Testis (tissue), 3 donors: ENCODE results near the gene CDH23. TPM values are rescaled to one million over a fixed set of nuclear protein-coding genes. Genes with fewer than 3 reads are reported as not detected.

Experiments
- DNase-seq: peaks from one replicate; pipeline ENCODE4 v3.0.0-alpha.2; 2019
- H3K27ac ChIP-seq, 2 donors: fragments of 200-600 bp; sonication (generic); one replicate each; pipeline ENCODE4 v1.5.1; 2019
- H3K27me3 ChIP-seq: fragments of 200-600 bp; sonication (generic); one replicate; pipeline ENCODE4 v1.5.1; 2019
- H3K36me3 ChIP-seq: fragments of 200-600 bp; sonication (generic); one replicate; pipeline ENCODE4 v1.5.1; 2017; ENCODE audit warnings: low read depth; ENCODE audit errors: missing control alignments
- H3K4me1 ChIP-seq: fragments of 200-600 bp; sonication (generic); one replicate; pipeline ENCODE4 v1.5.1; 2019
- H3K4me3 ChIP-seq, 2 donors: fragments of 200-600 bp; sonication (generic); one replicate each; pipeline ENCODE4 v1.5.1; 2017 to 2019
- H3K9me3 ChIP-seq: fragments of 200-600 bp; sonication (generic); one replicate; pipeline ENCODE4 v1.5.1; 2017
- POLR2A ChIP-seq: fragments of 450-650 bp; IDR thresholded peaks from one replicate; pipeline ENCODE4 v1.6.1; 2017; ENCODE audit warnings: antibody characterized with exemption, mild to moderate bottlenecking, moderate library complexity
- WGBS, 2 donors: methylation state at CpG; one replicate each; pipeline ENCODE4 v1.1.5; 2018; 5-methylcytosine and 5-hydroxymethylcytosine counted together
- intact Hi-C: fragments of 100-400 bp; cut with DNase I; formaldehyde crosslinking; loops from one replicate; pipeline ENCODE4 v1.15.1; 2023; ENCODE audit warnings: low total_unique reads
- polyA plus RNA-seq: library from polyadenylated mRNA; stranded (reverse); fragments of 350-450 nt; fragmentation: Illumina TruSeq; extraction: RNeasy Lipid Tissue Mini Kit (QIAGEN cat#74804); gene quantifications from one replicate; pipeline ENCODE4 v1.2.3, GENCODE V29; 2014; ENCODE audit warnings: low read depth, low replicate concordance; ENCODE audit not compliant: insufficient read depth
- total RNA-seq, 2 donors: library from RNA; depleted of rRNA; stranded (reverse); fragments of >200 nt; gene quantifications; one replicate each; pipeline ENCODE4 v1.2.3, GENCODE V29; 2016
- TF ChIP-seq, protein P1 (sequence below), 3 experiments: fragments of 450-650 bp in 2 of 3; fragments of 200-600 bp in 1 of 3; sonication (generic) in 1 of 3; IDR thresholded peaks; one replicate each; pipeline ENCODE4 v1.5.1; 2016 to 2019; ENCODE audit warnings: antibody characterized with exemption in 3 of 3, mild to moderate bottlenecking in 2 of 3, moderate library complexity in 1 of 3

Gene CDH23
- total and polyA plus RNA-seq, 3 donors from 2014 or later = 29.8 to 125 (median 81.7) TPM

DNA sequence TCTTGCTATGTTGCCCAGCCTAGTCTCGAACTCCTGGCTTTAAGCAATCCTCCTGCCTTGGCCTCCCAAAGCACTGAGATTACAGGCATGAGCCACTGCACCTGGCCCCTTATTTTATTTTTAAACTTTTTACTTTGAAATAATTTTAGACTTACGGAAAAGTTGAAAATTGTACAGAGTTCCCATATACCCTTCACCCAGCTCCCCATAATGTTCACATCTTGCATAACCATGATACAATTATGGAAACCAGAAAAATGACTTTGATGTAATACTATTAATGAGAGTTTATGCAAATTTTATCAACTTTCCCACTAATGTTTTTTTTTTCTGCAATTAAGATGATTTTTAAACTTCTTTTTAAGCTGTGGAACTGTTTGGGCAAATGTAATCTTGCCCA, 58.3 kb downstream of the CDH23 start:
- Histone ChIP-seq H3K4me1 (no peaks in the 10 kb centered on the region), H3K4me3 (no peak overlapping the region), H3K27me3 (no peaks in the 10 kb centered on the region), H3K9me3 (no peaks in the 10 kb centered on the region), H3K36me3 (no peaks in the 10 kb centered on the region), H3K27ac (no peak overlapping the region)
- intact Hi-C loops = no loop called here
- no peak for DNase-seq
- 48 to 75% methylated on average over 2 of the region's 2 CpGs for WGBS, 2 donors
- TF ChIP-seq, protein P1, sequence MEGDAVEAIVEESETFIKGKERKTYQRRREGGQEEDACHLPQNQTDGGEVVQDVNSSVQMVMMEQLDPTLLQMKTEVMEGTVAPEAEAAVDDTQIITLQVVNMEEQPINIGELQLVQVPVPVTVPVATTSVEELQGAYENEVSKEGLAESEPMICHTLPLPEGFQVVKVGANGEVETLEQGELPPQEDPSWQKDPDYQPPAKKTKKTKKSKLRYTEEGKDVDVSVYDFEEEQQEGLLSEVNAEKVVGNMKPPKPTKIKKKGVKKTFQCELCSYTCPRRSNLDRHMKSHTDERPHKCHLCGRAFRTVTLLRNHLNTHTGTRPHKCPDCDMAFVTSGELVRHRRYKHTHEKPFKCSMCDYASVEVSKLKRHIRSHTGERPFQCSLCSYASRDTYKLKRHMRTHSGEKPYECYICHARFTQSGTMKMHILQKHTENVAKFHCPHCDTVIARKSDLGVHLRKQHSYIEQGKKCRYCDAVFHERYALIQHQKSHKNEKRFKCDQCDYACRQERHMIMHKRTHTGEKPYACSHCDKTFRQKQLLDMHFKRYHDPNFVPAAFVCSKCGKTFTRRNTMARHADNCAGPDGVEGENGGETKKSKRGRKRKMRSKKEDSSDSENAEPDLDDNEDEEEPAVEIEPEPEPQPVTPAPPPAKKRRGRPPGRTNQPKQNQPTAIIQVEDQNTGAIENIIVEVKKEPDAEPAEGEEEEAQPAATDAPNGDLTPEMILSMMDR (IDR thresholded peaks at IDR 0.05) = no peak
- TF ChIP-seq POLR2A = no peak

DNA sequence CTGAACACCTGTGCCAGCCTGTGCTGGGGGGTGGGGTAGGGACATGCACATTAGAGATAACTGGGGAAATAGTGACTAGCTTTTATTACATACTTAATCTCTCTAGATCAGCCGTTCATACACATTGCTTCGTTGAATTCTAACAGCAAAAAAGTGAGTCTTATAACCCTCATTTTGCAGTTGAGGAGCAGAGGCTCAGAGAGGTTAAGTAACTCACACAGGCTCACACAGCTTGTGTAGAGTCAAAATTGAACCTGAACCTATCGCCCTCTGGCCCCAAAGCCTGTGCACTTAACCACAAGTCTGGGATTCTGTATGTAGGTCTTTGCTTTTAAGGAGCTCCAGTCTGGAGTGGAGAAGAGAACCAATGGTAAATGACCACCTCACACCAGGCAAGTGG, 59.9 kb downstream of the CDH23 start:
- Histone ChIP-seq H3K9me3 (no peaks in the 10 kb centered on the region), H3K4me1 (no peaks in the 10 kb centered on the region), H3K27ac (no peak overlapping the region), H3K4me3 (no peak overlapping the region), H3K36me3 (no peaks in the 10 kb centered on the region), H3K27me3 (no peaks in the 10 kb centered on the region)
- intact Hi-C loops = no loop called here
- TF ChIP-seq, protein P1 (IDR thresholded peaks at IDR 0.05) = no peak
- TF ChIP-seq POLR2A = no peak
- 90% methylated on average over 3 of the region's 3 CpGs for WGBS, 2 donors
- no peak for DNase-seq

DNA sequence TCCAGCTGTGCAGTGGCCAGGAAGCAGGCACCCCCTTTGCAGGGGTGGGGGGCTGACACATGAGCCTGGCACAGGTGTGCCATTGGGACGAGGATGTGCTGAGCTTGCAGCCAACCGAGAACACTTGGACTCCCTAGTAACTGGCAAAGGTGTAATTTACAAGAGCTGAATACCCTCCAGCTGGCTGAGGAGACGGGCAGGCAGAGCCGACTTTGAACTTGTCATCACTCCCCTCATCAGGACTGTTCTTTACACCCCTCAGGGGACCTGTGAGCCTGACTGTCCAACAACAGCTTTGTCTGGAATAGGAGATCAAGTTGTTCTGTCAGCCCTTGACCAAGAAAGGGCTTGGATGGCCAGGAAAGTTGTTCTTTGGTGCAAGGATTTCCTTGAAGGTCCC, 61.2 kb downstream of the CDH23 start:
- intact Hi-C loops = no loop called here
- H3K36me3 ChIP-seq = no peaks in the 10 kb centered on the region
- no peak overlapping the region for H3K4me3 ChIP-seq
- TF ChIP-seq POLR2A = no peak
- TF ChIP-seq, protein P1 (IDR thresholded peaks at IDR 0.05) = no peak
- H3K27ac ChIP-seq = no peak overlapping the region
- no peaks in the 10 kb centered on the region for H3K4me1 ChIP-seq
- DNase-seq = no peak
- H3K27me3 ChIP-seq = no peaks in the 10 kb centered on the region
- WGBS, 2 donors = 76 to 97% methylated on average over 4 of the region's 4 CpGs
- no peaks in the 10 kb centered on the region for H3K9me3 ChIP-seq

DNA sequence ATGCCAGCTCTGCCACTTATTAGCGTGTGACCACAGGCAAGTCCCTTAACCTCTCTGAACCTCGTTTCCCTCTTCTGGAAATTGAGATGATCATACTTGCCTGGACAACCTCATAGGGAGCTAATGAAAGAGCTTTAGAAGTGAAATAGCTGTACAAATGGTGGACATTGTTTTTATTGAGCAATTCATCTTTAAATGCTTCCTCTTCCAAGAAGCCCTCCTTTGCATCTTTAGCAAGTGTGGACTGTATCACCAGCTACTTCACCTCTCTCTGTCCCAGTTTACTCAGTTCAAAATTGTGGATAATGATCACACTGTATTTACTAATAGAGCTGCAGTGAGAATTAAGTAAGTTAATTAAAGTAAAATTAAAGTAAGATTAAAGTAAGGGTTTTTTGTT, 61.7 kb downstream of the CDH23 start:
- no peaks in the 10 kb centered on the region for H3K4me1 ChIP-seq
- H3K36me3 ChIP-seq = no peaks in the 10 kb centered on the region
- intact Hi-C loops = no loop called here
- TF ChIP-seq POLR2A = no peak
- TF ChIP-seq, protein P1 (IDR thresholded peaks at IDR 0.05) = no peak
- no peaks in the 10 kb centered on the region for H3K27me3 ChIP-seq
- no peaks in the 10 kb centered on the region for H3K9me3 ChIP-seq
- H3K4me3 ChIP-seq = no peak overlapping the region
- WGBS, 2 donors = 93 to 94% methylated on average over 2 of the region's 2 CpGs
- DNase-seq = no peak
- H3K27ac ChIP-seq = no peak overlapping the region

DNA sequence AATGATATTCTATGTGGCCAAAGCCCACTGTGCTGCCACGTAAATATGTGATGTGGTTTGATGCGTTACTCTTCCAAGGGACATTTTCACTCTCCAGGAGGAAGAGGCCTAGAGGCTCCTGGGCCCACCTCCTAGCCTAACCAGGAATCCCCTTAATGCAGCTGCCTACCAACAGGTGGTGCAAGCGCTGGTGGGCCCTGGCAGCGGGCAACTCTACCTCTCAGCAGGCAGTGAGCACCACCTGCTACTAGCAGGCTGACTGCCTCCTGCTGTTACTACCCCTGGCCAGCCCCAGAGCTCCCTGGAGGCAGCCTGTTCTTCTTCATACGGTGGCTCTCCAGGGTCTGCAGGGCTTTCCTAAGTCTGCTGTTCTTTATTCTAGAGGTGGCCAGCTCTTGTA, 62.8 kb downstream of the CDH23 start:
- no peaks in the 10 kb centered on the region for H3K9me3 ChIP-seq
- DNase-seq = no peak
- H3K27me3 ChIP-seq = no peaks in the 10 kb centered on the region
- H3K27ac ChIP-seq = no peak overlapping the region
- 94 to 95% methylated on average over 5 of the region's 5 CpGs for WGBS, 2 donors
- H3K36me3 ChIP-seq = no peaks in the 10 kb centered on the region
- H3K4me3 ChIP-seq = no peak overlapping the region
- intact Hi-C loops = no loop called here
- TF ChIP-seq POLR2A = no peak
- TF ChIP-seq, protein P1 (IDR thresholded peaks at IDR 0.05) = no peak
- no peaks in the 10 kb centered on the region for H3K4me1 ChIP-seq
